Activated CD4-positive, alpha-beta T cell treated with anti-CD3 and anti-CD28 coated beads for 36 hours (primary cell): ENCODE results near the gene CERK. TPM values are rescaled to one million over a fixed set of nuclear protein-coding genes. Genes with fewer than 3 reads are reported as not detected.

Source experiments
- ATAC-seq: fragments of 200-7000 bp; cut with Tn5 transposase; one replicate; pipeline ENCODE4 v1.10.0; 2021; ENCODE audit warnings: mild to moderate bottlenecking, moderate library complexity
- CTCF ChIA-PET: fragments of 350-600 bp; sonication (Branson Sonifier 250); formaldehyde crosslinking; loops from one replicate; lab custom pipeline; 2021; ENCODE audit warnings: antibody characterized with exemption; lab: Charles Lee
- POLR2A ChIA-PET: fragments of 350-600 bp; sonication (Branson Sonifier 250); formaldehyde crosslinking; loops from one replicate; lab custom pipeline; 2021; ENCODE audit warnings: antibody characterized with exemption, inconsistent platforms; lab: Charles Lee
- DNase-seq: peaks from one replicate; pipeline ENCODE4 v3.0.0-alpha.2; 2020
- H3K27ac Mint-ChIP-seq: one replicate; pipeline ENCODE4 v1.8.0; 2021; ENCODE audit warnings: mixed read lengths
- H3K27me3 Mint-ChIP-seq: one replicate; pipeline ENCODE4 v1.8.0; 2021; ENCODE audit warnings: mixed read lengths
- H3K36me3 Mint-ChIP-seq: one replicate; pipeline ENCODE4 v1.8.0; 2021; ENCODE audit warnings: low read depth, mixed read lengths
- H3K4me1 Mint-ChIP-seq: one replicate; pipeline ENCODE4 v1.8.0; 2021; ENCODE audit warnings: mixed read lengths
- H3K4me3 Mint-ChIP-seq: one replicate; pipeline ENCODE4 v1.8.0; 2021; ENCODE audit warnings: mild to moderate bottlenecking, moderate library complexity, mixed read lengths
- H3K9me3 Mint-ChIP-seq: one replicate; pipeline ENCODE4 v1.8.0; 2021; ENCODE audit warnings: low read depth, mixed read lengths
- intact Hi-C, 2 experiments: fragments of 100-400 bp; cut with DNase I in 1 of 2; cut with micrococcal nuclease in 1 of 2; formaldehyde crosslinking; loops; one replicate each; pipeline versions ENCODE4 v1.14.2 to v1.15.1; 2022 to 2024; cut with DNase I, micrococcal nuclease
- total RNA-seq, 2 experiments: library from RNA; stranded (reverse); gene quantifications; one replicate each; pipeline ENCODE4 v1.2.3, GENCODE V29; 2021

CERK gene
- total RNA-seq, 2 experiments from 2014 or later, result 27.0 to 32.8 TPM

GRCh38 chr22:46775850-46776826 is 38.1 kb upstream of the CERK start:
- no peak for DNase-seq
- H3K27ac Mint-ChIP-seq, result peak overlapping the region; percentile 78
- intact Hi-C loops, result loop anchor here in 1 of 2 experiments (2.0 kb wide), 1 partner anchor 15 kb away; no protein-coding TSS in a partner anchor
- peak overlapping the region; percentile 67 for H3K4me3 Mint-ChIP-seq
- ChIA-PET CTCF (interaction anchor here (1.0 to 1.7 kb wide), 3 partner anchors 11 to 20 kb away, joined by 5 to 6 read pairs (median 6); no protein-coding TSS in a partner anchor), POLR2A (no interaction called here)
- no peaks in the 10 kb centered on the region for H3K27me3 Mint-ChIP-seq
- ATAC-seq, result no peak
- H3K36me3 Mint-ChIP-seq, result peaks cover 14% of the 10 kb centered on the region
- H3K9me3 Mint-ChIP-seq, result no peaks in the 10 kb centered on the region
- H3K4me1 Mint-ChIP-seq, result peaks cover 58% of the 10 kb centered on the region

- peak overlapping the region; percentile 78 for H3K27ac Mint-ChIP-seq
- ATAC-seq (no peak), DNase-seq (no peak)
- H3K9me3 Mint-ChIP-seq, result no peaks in the 10 kb centered on the region
- intact Hi-C loops, result loop anchor here (1.0 kb wide), 2 partner anchors 13 to 16 kb away; partner anchors contain the start of gene TBC1D22A (in 1 of the 2)
- POLR2A ChIA-PET, result interaction anchor here (2.0 kb wide), 1 partner anchor 13 kb away, joined by 15 read pairs; the partner anchor contains the start of gene TBC1D22A
- H3K36me3 Mint-ChIP-seq, result peaks cover 16% of the 10 kb centered on the region
- CTCF ChIA-PET, result interaction anchor here (0.6 to 2.3 kb wide), 8 partner anchors 12 to 228 kb away, joined by 3 to 10 read pairs (median 5); partner anchors contain the start of gene TBC1D22A
- peaks cover 66% of the 10 kb centered on the region for H3K4me1 Mint-ChIP-seq
- peak overlapping the region; percentile 67 for H3K4me3 Mint-ChIP-seq
- H3K27me3 Mint-ChIP-seq, result no peaks in the 10 kb centered on the region
These were observed 37.2 kb upstream of the CERK start for GRCh38 chr22:46774980-46775849.

- ChIA-PET CTCF (interaction anchor here (0.6 to 2.3 kb wide), 10 partner anchors 11 to 425 kb away, joined by 3 to 13 read pairs (median 4); partner anchors contain the start of gene TBC1D22A), POLR2A (interaction anchor here (1.0 to 2.0 kb wide), 2 partner anchors 12 to 17 kb away, joined by 3 to 15 read pairs; partner anchors contain the start of gene TBC1D22A)
- DNase-seq, result peak; percentile 62
- ATAC-seq, result peak; percentile 17
- intact Hi-C loops, result loop anchor here (1.0 kb wide), 2 partner anchors 12 to 17 kb away; partner anchors contain the start of gene TBC1D22A (in 1 of the 2)
- no peaks in the 10 kb centered on the region for H3K27me3 Mint-ChIP-seq
- H3K9me3 Mint-ChIP-seq, result no peaks in the 10 kb centered on the region
- peak overlapping the region; percentile 78 for H3K27ac Mint-ChIP-seq
- peak overlapping the region; percentile 67 for H3K4me3 Mint-ChIP-seq
- H3K4me1 Mint-ChIP-seq, result peaks cover 74% of the 10 kb centered on the region
- H3K36me3 Mint-ChIP-seq, result peaks cover 16% of the 10 kb centered on the region
These were observed 36.4 kb upstream of the CERK start for GRCh38 chr22:46774253-46774979.

GRCh38 chr22:46773076-46773475 is 35.0 kb upstream of the CERK start:
- Mint-ChIP-seq H3K36me3 (peaks cover 16% of the 10 kb centered on the region), H3K4me3 (no peak overlapping the region), H3K27ac (peak overlapping the region; percentile 78), H3K4me1 (peaks cover 80% of the 10 kb centered on the region), H3K9me3 (no peaks in the 10 kb centered on the region), H3K27me3 (no peaks in the 10 kb centered on the region)
- DNase-seq (no peak), ATAC-seq (no peak)
- ChIA-PET CTCF (interaction anchor here (0.9 to 2.3 kb wide), 5 partner anchors 10 to 30 kb away, joined by 3 to 13 read pairs (median 10); partner anchors contain the start of gene TBC1D22A), POLR2A (interaction anchor here (2.0 kb wide), 1 partner anchor 11 kb away, joined by 15 read pairs; the partner anchor contains the start of gene TBC1D22A)
- intact Hi-C loops, result no loop called here

GRCh38 chr22:46770726-46771125 is 32.7 kb upstream of the CERK start:
- H3K36me3 Mint-ChIP-seq, result peaks cover 19% of the 10 kb centered on the region
- ChIA-PET CTCF (interaction anchor here (0.9 to 3.4 kb wide), 3 partner anchors 9 to 28 kb away, joined by 3 to 10 read pairs (median 3); no protein-coding TSS in a partner anchor), POLR2A (no interaction called here)
- H3K27ac Mint-ChIP-seq, result peak overlapping the region; percentile 89
- peak; percentile 45 for DNase-seq
- intact Hi-C loops, result no loop called here
- no peaks in the 10 kb centered on the region for H3K9me3 Mint-ChIP-seq
- H3K27me3 Mint-ChIP-seq, result no peaks in the 10 kb centered on the region
- peaks cover 72% of the 10 kb centered on the region for H3K4me1 Mint-ChIP-seq
- peak overlapping the region; percentile 11 for H3K4me3 Mint-ChIP-seq
- ATAC-seq, result no peak

- DNase-seq, result no peak
- Mint-ChIP-seq H3K27me3 (no peaks in the 10 kb centered on the region), H3K36me3 (peaks cover 17% of the 10 kb centered on the region)
These were observed 32.1 kb upstream of the CERK start for GRCh38 chr22:46770151-46770641.

GRCh38 chr22:46769706-46770105 is 31.7 kb upstream of the CERK start:
- Mint-ChIP-seq H3K9me3 (no peaks in the 10 kb centered on the region), H3K4me1 (peaks cover 68% of the 10 kb centered on the region), H3K27me3 (no peaks in the 10 kb centered on the region), H3K36me3 (peaks cover 17% of the 10 kb centered on the region), H3K4me3 (no peak overlapping the region), H3K27ac (peak overlapping the region; percentile 86)
- DNase-seq, result no peak
- ATAC-seq, result no peak
- intact Hi-C loops, result no loop called here
- ChIA-PET POLR2A (no interaction called here), CTCF (interaction anchor here (1.1 to 3.4 kb wide), 2 partner anchors 8 to 11 kb away, joined by 3 to 10 read pairs; no protein-coding TSS in a partner anchor)

More at GRCh38 chr22:46770151-46770641, 32.1 kb upstream of the CERK start:
- intact Hi-C loops, result no loop called here
- ATAC-seq, result no peak
- no peak overlapping the region for H3K4me3 Mint-ChIP-seq
- H3K27ac Mint-ChIP-seq, result peak overlapping the region; percentile 89
- H3K4me1 Mint-ChIP-seq, result peaks cover 68% of the 10 kb centered on the region
- no peaks in the 10 kb centered on the region for H3K9me3 Mint-ChIP-seq
- ChIA-PET POLR2A (no interaction called here), CTCF (interaction anchor here (0.9 to 3.4 kb wide), 3 partner anchors 9 to 28 kb away, joined by 3 to 10 read pairs (median 3); no protein-coding TSS in a partner anchor)

- Mint-ChIP-seq H3K4me3 (no peak overlapping the region), H3K27ac (peak overlapping the region; percentile 86), H3K4me1 (peaks cover 70% of the 10 kb centered on the region), H3K27me3 (no peaks in the 10 kb centered on the region), H3K36me3 (peaks cover 21% of the 10 kb centered on the region), H3K9me3 (no peaks in the 10 kb centered on the region)
- intact Hi-C loops, result no loop called here
- POLR2A ChIA-PET, result no interaction called here
- CTCF ChIA-PET, result interaction anchor here (1.0 to 3.4 kb wide), 3 partner anchors 11 to 34 kb away, joined by 3 to 10 read pairs (median 6); no protein-coding TSS in a partner anchor
- ATAC-seq (no peak), DNase-seq (no peak)
These were observed 31.2 kb upstream of the CERK start for GRCh38 chr22:46769191-46769675.

- Mint-ChIP-seq H3K27me3 (no peaks in the 10 kb centered on the region), H3K4me1 (peaks cover 63% of the 10 kb centered on the region), H3K36me3 (peaks cover 27% of the 10 kb centered on the region), H3K9me3 (no peaks in the 10 kb centered on the region), H3K27ac (peak overlapping the region; percentile 48), H3K4me3 (no peak overlapping the region)
- CTCF ChIA-PET, result interaction anchor here (0.5 to 0.6 kb wide), 3 partner anchors 45 to 1604 kb away, joined by 3 to 4 read pairs (median 4); no protein-coding TSS in a partner anchor
- POLR2A ChIA-PET, result no interaction called here
- intact Hi-C loops, result no loop called here
- ATAC-seq, result no peak
- DNase-seq, result no peak
These were observed 29.4 kb upstream of the CERK start for GRCh38 chr22:46767249-46767985.
